SKM-1 treated with dmso at 0.1 percent for 144 hours (cell line): ENCODE data around the gene NR2E3.
"Not testable (repeated sequence)": the region's sequence is repeated elsewhere in the genome, so short reads cannot be mapped to it uniquely, and the experiment has no call there.

Experiments used
- DNase-seq: peaks from one replicate; lab custom pipeline; 2025; ENCODE audit not compliant: unreplicated experiment; lab: John Stamatoyannopoulos, UW

The NR2E3 gene

GRCh38 chr15:71813723-71814470 is 3.5 kb downstream of the NR2E3 start:
- no peak for DNase-seq

GRCh38 chr15:71815301-71815700 is 4.9 kb downstream of the NR2E3 start:
- DNase-seq, result no peak

- DNase-seq, result no peak
Observed at GRCh38 chr15:71817351-71817750, 7.0 kb downstream of the NR2E3 start.

GRCh38 chr15:71820127-71820526 is 9.8 kb downstream of the NR2E3 start:
- DNase-seq, result no peak

- DNase-seq, result no peak
Observed at GRCh38 chr15:71821547-71822129, 11.3 kb downstream of the NR2E3 start.

GRCh38 chr15:71822890-71823630 is 12.7 kb downstream of the NR2E3 start:
- no peak for DNase-seq

GRCh38 chr15:71823801-71824200 is 13.4 kb downstream of the NR2E3 start:
- DNase-seq, result no peak

GRCh38 chr15:71825021-71825730 is 14.8 kb downstream of the NR2E3 start:
- no peak for DNase-seq

- no peak for DNase-seq
Observed at GRCh38 chr15:71826196-71826595, 15.8 kb downstream of the NR2E3 start.

- no peak for DNase-seq
Observed at GRCh38 chr15:71830981-71831380, 20.6 kb downstream of the NR2E3 start.

GRCh38 chr15:71841563-71841962 is 31.2 kb downstream of the NR2E3 start:
- no peak for DNase-seq

GRCh38 chr15:71844916-71845315 is 34.6 kb downstream of the NR2E3 start:
- DNase-seq, result no peak

- DNase-seq, result no peak
Observed at GRCh38 chr15:71853543-71853942, 43.2 kb downstream of the NR2E3 start.

- not testable (repeated sequence) for DNase-seq
Observed at GRCh38 chr15:71858232-71858631, 47.9 kb downstream of the NR2E3 start.
